ENCODE data around the gene SEMA5A. TPM values are rescaled to one million over a fixed set of nuclear protein-coding genes. Genes with fewer than 3 reads are reported as not detected.

The SEMA5A gene
- total RNA-seq, 1 donor from 2014 or later = 189 TPM

GRCh38 chr5:9066349-9066748 is 479.5 kb downstream of the SEMA5A start:
- TF ChIP-seq, protein P1, sequence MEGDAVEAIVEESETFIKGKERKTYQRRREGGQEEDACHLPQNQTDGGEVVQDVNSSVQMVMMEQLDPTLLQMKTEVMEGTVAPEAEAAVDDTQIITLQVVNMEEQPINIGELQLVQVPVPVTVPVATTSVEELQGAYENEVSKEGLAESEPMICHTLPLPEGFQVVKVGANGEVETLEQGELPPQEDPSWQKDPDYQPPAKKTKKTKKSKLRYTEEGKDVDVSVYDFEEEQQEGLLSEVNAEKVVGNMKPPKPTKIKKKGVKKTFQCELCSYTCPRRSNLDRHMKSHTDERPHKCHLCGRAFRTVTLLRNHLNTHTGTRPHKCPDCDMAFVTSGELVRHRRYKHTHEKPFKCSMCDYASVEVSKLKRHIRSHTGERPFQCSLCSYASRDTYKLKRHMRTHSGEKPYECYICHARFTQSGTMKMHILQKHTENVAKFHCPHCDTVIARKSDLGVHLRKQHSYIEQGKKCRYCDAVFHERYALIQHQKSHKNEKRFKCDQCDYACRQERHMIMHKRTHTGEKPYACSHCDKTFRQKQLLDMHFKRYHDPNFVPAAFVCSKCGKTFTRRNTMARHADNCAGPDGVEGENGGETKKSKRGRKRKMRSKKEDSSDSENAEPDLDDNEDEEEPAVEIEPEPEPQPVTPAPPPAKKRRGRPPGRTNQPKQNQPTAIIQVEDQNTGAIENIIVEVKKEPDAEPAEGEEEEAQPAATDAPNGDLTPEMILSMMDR (IDR thresholded peaks at IDR 0.05) = no peak
- peaks cover 61% of the 10 kb centered on the region for H3K36me3 Mint-ChIP-seq (ENCODE audit: unreplicated experiment)
- peaks cover 3% of the 10 kb centered on the region for H3K9me3 Mint-ChIP-seq (ENCODE audit: unreplicated experiment)
- no peaks in the 10 kb centered on the region for H3K27me3 Mint-ChIP-seq (ENCODE audit: unreplicated experiment)
- peaks cover 3% of the 10 kb centered on the region for H3K4me1 Mint-ChIP-seq (ENCODE audit: unreplicated experiment)
- H3K27ac Mint-ChIP-seq (ENCODE audit: unreplicated experiment) = no peak overlapping the region
- no peak for DNase-seq (ENCODE audit: extremely low spot score, unreplicated experiment)
- no peak overlapping the region for H3K4me3 Mint-ChIP-seq (ENCODE audit: unreplicated experiment)

DNA sequence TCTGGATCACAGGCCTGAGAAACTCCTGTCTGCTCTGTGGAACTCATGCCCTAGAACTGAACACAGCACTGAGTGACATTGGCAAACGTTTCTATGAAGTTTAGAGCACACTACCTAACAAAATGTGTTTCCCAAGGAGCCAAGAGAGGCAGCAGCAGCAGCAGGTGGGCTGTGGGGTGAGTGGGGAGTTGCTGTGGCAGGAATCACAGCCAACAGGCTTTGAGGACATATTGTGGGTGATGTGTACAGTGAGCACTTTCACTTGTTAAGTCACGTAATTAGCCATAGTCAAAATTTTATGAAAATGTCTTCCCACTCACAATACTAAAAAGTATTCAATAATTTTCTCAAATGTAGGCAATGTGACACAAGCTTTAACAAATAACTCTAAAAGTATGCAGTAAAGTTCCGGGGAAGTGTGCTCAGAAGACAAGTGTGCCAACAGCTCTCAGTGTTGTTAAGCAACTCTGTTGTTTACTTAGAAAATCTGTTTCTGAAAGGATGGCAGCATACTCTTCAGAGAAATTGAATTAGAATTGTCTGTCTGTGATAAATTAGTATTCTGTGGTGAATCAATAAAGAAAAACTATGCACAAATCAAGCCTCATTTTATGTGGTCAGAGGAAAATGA is 482.1 kb downstream of the SEMA5A start:
- H3K4me1 Mint-ChIP-seq (ENCODE audit: unreplicated experiment) = peaks cover 28% of the 10 kb centered on the region
- no peak for DNase-seq (ENCODE audit: extremely low spot score, unreplicated experiment)
- H3K36me3 Mint-ChIP-seq (ENCODE audit: unreplicated experiment) = peaks cover 64% of the 10 kb centered on the region
- no peak overlapping the region for H3K4me3 Mint-ChIP-seq (ENCODE audit: unreplicated experiment)
- TF ChIP-seq, protein P1 (IDR thresholded peaks at IDR 0.05) = no peak
- peaks cover 3% of the 10 kb centered on the region for H3K9me3 Mint-ChIP-seq (ENCODE audit: unreplicated experiment)
- no peaks in the 10 kb centered on the region for H3K27me3 Mint-ChIP-seq (ENCODE audit: unreplicated experiment)
- H3K27ac Mint-ChIP-seq (ENCODE audit: unreplicated experiment) = no peak overlapping the region

GRCh38 chr5:9062873-9063272 is 483.0 kb downstream of the SEMA5A start:
- Mint-ChIP-seq H3K36me3 (ENCODE audit: unreplicated experiment) (peaks cover 60% of the 10 kb centered on the region), H3K27ac (ENCODE audit: unreplicated experiment) (no peak overlapping the region), H3K9me3 (ENCODE audit: unreplicated experiment) (peaks cover 3% of the 10 kb centered on the region), H3K27me3 (ENCODE audit: unreplicated experiment) (no peaks in the 10 kb centered on the region), H3K4me3 (ENCODE audit: unreplicated experiment) (no peak overlapping the region), H3K4me1 (ENCODE audit: unreplicated experiment) (peaks cover 35% of the 10 kb centered on the region)
- TF ChIP-seq, protein P1 (IDR thresholded peaks at IDR 0.05) = no peak
- no peak for DNase-seq (ENCODE audit: extremely low spot score, unreplicated experiment)

DNA sequence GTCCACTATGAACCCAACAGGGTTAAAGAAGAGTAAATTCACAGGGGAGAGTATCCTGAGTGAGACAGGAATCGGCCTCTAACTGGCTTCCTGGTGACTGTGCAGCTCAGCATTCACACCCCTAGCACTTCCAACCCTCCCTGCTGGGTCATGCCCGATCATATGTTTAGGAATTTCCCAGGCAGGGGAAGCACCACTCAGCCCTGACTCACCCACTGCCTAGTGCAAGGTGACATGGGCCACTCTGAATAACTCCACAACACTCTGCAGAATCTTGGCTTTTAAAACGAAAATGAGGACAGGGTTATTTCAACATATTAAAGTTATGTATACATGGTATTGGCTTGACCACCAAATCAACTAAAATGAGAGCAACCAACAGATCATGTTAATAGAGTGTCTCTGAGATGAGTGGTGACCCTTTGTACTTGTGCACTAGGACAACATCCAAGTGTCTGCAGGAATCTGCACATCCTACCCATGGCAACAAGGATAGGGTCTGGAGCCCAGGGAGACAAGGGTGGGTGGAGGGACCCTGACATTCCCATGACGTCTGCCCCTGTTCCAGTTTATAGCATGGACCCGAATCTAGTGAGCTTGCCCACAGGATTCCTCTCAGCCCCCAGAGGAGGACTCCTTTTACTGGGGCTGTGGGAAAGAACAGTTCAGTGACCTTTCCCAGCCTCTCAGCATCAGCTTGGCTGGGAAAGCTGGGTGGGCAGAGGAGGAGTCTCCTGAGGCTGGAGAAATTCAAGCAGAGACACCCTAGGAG is 485.8 kb downstream of the SEMA5A start:
- Mint-ChIP-seq H3K4me3 (ENCODE audit: unreplicated experiment) (no peak overlapping the region), H3K9me3 (ENCODE audit: unreplicated experiment) (peaks cover 3% of the 10 kb centered on the region), H3K36me3 (ENCODE audit: unreplicated experiment) (peaks cover 49% of the 10 kb centered on the region), H3K27ac (ENCODE audit: unreplicated experiment) (peak overlapping the region; percentile 71), H3K4me1 (ENCODE audit: unreplicated experiment) (peaks cover 52% of the 10 kb centered on the region), H3K27me3 (ENCODE audit: unreplicated experiment) (no peaks in the 10 kb centered on the region)
- DNase-seq (ENCODE audit: extremely low spot score, unreplicated experiment) = no peak
- TF ChIP-seq, protein P1 (IDR thresholded peaks at IDR 0.05) = no peak

DNA sequence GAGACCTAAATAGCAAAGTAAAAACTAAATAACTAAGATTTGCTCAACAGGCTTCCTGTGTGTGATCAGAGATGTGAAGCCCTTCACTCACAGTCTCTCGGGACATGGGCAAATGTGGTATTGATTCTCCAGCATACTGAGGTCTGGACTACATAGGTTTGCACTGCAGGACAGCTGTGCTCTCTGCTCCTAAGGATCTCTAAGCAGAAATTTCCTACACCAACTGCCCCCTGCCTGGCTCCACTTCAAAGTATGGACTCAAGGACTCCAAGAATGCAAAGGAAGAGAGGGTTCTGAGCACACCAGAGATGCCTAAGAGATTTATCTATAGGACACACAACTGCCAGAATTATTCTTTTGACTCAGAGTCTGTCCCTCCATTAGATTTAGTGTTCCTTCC is 487.2 kb downstream of the SEMA5A start:
- TF ChIP-seq, protein P1 (IDR thresholded peaks at IDR 0.05) = no peak
- Mint-ChIP-seq H3K36me3 (ENCODE audit: unreplicated experiment) (peaks cover 34% of the 10 kb centered on the region), H3K27ac (ENCODE audit: unreplicated experiment) (peak overlapping the region; percentile 46), H3K27me3 (ENCODE audit: unreplicated experiment) (no peaks in the 10 kb centered on the region), H3K9me3 (ENCODE audit: unreplicated experiment) (no peaks in the 10 kb centered on the region), H3K4me1 (ENCODE audit: unreplicated experiment) (peaks cover 60% of the 10 kb centered on the region), H3K4me3 (ENCODE audit: unreplicated experiment) (no peak overlapping the region)
- no peak for DNase-seq (ENCODE audit: extremely low spot score, unreplicated experiment)
